Prostate gland (tissue), 2 donors: ENCODE measurements around the gene PTPRG. TPM values are rescaled to one million over a fixed set of nuclear protein-coding genes. Genes with fewer than 3 reads are reported as not detected.

ENCODE experiments used
- DNase-seq: peaks from one replicate; pipeline ENCODE4 v3.0.0-alpha.2; 2019; ENCODE audit warnings: low spot score
- H3K27ac ChIP-seq, 2 donors: fragments of 200-600 bp; sonication (generic); 2 replicates each; pipeline ENCODE4 v1.5.1; 2017 to 2019
- H3K27me3 ChIP-seq: fragments of 200-600 bp; sonication (generic); replicated peaks from 2 replicates; pipeline ENCODE4 v1.5.1; 2019; ENCODE audit not compliant: insufficient read depth
- H3K36me3 ChIP-seq, 2 donors: fragments of 200-600 bp; sonication (generic); 1 replicate in 1 of 2; 2 replicates in 1 of 2; pipeline versions ENCODE4 v1.5.1 to v1.8.1; 2017 to 2019
- H3K4me1 ChIP-seq: fragments of 200-600 bp; sonication (generic); replicated peaks from 2 replicates; pipeline ENCODE4 v1.5.1; 2019
- H3K4me3 ChIP-seq, 2 donors: fragments of 200-600 bp; sonication (generic); 2 replicates each; pipeline ENCODE4 v1.5.1; 2017 to 2019
- H3K9me3 ChIP-seq: fragments of 200-600 bp; sonication (generic); 2 replicates; pipeline ENCODE4 v1.5.1; 2017
- POLR2A ChIP-seq: fragments of 450-650 bp; IDR thresholded peaks from one replicate; pipeline ENCODE4 v1.6.1; 2016; ENCODE audit warnings: antibody characterized with exemption, mild to moderate bottlenecking
- POLR2AphosphoS5 ChIP-seq: sonication (generic); formaldehyde crosslinking; IDR thresholded peaks from one replicate; pipeline ENCODE4 v1.6.1; 2017; ENCODE audit warnings: antibody characterized with exemption
- WGBS: methylation state at CpG from one replicate; pipeline ENCODE4 v1.1.5; 2018; 5-methylcytosine and 5-hydroxymethylcytosine counted together
- intact Hi-C: fragments of 100-400 bp; cut with DNase I; formaldehyde crosslinking; loops from one replicate; pipeline ENCODE4 v1.14.2; 2022
- small RNA-seq, 2 donors: library from RNA; depleted of rRNA; stranded (forward); fragments of <200 nt; gene quantifications; one replicate each; pipeline ENCODE3, GENCODE V24; 2016
- total RNA-seq, 2 donors: library from RNA; depleted of rRNA; stranded (reverse); fragments of >200 nt; gene quantifications; one replicate each; pipeline ENCODE4 v1.1.0, GENCODE V29; 2016
- TF ChIP-seq, protein P1 (sequence below), 4 experiments: fragments of 200-600 bp in 2 of 4; fragments of 450-650 bp in 2 of 4; sonication (generic) in 2 of 4; IDR thresholded peaks; 1 replicate in 3 of 4; 2 replicates in 1 of 4; pipeline ENCODE4 v1.5.1; 2016 to 2019; ENCODE audit warnings: antibody characterized with exemption in 4 of 4, mild to moderate bottlenecking in 2 of 4, moderate library complexity in 2 of 4

Gene PTPRG
- total RNA-seq, 2 donors from 2014 or later = 22.0 to 78.6 TPM

DNA sequence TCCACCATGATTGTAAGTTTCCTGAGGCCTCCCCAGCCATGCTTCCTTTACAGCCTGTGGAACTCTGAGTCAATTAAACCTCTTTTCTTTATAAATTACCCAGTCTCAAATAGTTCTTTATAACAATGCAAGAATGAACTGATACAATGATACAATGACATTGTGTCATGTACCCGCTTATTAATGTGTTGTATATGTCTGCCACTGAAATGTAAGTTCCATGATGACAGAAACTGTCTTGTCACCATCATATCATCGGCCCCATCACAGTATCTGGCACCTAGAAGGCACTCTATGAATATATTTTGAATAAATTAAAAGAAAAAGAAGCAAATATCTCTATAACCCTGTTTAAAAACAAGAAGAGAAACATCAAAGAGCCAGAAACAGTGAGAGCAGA is 782.4 kb downstream of the PTPRG start:
- Histone ChIP-seq H3K4me3 (no peak overlapping the region), H3K36me3 (no peaks in the 10 kb centered on the region), H3K27me3 (no peaks in the 10 kb centered on the region), H3K27ac (no peak overlapping the region), H3K4me1 (no peaks in the 10 kb centered on the region), H3K9me3 (no peaks in the 10 kb centered on the region)
- TF ChIP-seq POLR2AphosphoS5 (no peak), POLR2A (no peak)
- TF ChIP-seq, protein P1, sequence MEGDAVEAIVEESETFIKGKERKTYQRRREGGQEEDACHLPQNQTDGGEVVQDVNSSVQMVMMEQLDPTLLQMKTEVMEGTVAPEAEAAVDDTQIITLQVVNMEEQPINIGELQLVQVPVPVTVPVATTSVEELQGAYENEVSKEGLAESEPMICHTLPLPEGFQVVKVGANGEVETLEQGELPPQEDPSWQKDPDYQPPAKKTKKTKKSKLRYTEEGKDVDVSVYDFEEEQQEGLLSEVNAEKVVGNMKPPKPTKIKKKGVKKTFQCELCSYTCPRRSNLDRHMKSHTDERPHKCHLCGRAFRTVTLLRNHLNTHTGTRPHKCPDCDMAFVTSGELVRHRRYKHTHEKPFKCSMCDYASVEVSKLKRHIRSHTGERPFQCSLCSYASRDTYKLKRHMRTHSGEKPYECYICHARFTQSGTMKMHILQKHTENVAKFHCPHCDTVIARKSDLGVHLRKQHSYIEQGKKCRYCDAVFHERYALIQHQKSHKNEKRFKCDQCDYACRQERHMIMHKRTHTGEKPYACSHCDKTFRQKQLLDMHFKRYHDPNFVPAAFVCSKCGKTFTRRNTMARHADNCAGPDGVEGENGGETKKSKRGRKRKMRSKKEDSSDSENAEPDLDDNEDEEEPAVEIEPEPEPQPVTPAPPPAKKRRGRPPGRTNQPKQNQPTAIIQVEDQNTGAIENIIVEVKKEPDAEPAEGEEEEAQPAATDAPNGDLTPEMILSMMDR (IDR thresholded peaks at IDR 0.05) = no peak
- no peak for DNase-seq
- 83% methylated on average over 2 of the region's 2 CpGs for WGBS
- intact Hi-C loops = no loop called here

Small RNA genes within 50 kb of the gene (small RNA-seq; reads per million reads assigned to genes)
- gene RF00019 (0 reads per million in 2 donors), gene RNU2-10P (0 reads per million in 2 donors)
